Progenitor cell of endocrine pancreas (in vitro differentiated cells): ENCODE measurements around the gene STAT5A. TPM values are rescaled to one million over a fixed set of nuclear protein-coding genes. Genes with fewer than 3 reads are reported as not detected.
"Not testable (repeated sequence)": the region's sequence is repeated elsewhere in the genome, so short reads cannot be mapped to it uniquely, and the experiment has no call there.

ENCODE experiments used
- DNase-seq: peaks from one replicate; pipeline ENCODE4 v3.0.0; 2021; ENCODE audit warnings: low spot score; ENCODE audit not compliant: unreplicated experiment
- H3K27ac Mint-ChIP-seq: 2 replicates; pipeline ENCODE4 v1.8.0; 2021; ENCODE audit warnings: mild to moderate bottlenecking, moderate library complexity, mixed read lengths
- H3K27me3 Mint-ChIP-seq: 2 replicates; pipeline ENCODE4 v1.8.0; 2021; ENCODE audit warnings: mixed read lengths
- H3K36me3 Mint-ChIP-seq: 2 replicates; pipeline ENCODE4 v1.8.0; 2022; ENCODE audit warnings: mixed read lengths; ENCODE audit not compliant: insufficient read depth
- H3K4me1 Mint-ChIP-seq: 2 replicates; pipeline ENCODE4 v1.8.0; 2021; ENCODE audit warnings: low read depth, mixed read lengths
- H3K4me3 Mint-ChIP-seq: 2 replicates; pipeline ENCODE4 v1.8.0; 2021; ENCODE audit warnings: low read depth, mild to moderate bottlenecking, moderate library complexity, mixed read lengths
- H3K9me3 Mint-ChIP-seq: 2 replicates; pipeline ENCODE4 v1.8.0; 2021; ENCODE audit warnings: low read depth, mixed read lengths
- total RNA-seq: library from RNA; stranded (reverse); gene quantifications from 2 replicates; pipeline ENCODE4 v1.2.1, GENCODE V29; 2021
- TF ChIP-seq, protein P1 (sequence below): fragments of 200-600 bp; sonication (generic); IDR thresholded peaks from one replicate; pipeline ENCODE4 v1.5.0; 2021; ENCODE audit warnings: antibody characterized with exemption, mild to moderate bottlenecking; ENCODE audit not compliant: unreplicated experiment

The STAT5A gene
- total RNA-seq, 1 donor from 2014 or later, result 0.74 TPM

DNA sequence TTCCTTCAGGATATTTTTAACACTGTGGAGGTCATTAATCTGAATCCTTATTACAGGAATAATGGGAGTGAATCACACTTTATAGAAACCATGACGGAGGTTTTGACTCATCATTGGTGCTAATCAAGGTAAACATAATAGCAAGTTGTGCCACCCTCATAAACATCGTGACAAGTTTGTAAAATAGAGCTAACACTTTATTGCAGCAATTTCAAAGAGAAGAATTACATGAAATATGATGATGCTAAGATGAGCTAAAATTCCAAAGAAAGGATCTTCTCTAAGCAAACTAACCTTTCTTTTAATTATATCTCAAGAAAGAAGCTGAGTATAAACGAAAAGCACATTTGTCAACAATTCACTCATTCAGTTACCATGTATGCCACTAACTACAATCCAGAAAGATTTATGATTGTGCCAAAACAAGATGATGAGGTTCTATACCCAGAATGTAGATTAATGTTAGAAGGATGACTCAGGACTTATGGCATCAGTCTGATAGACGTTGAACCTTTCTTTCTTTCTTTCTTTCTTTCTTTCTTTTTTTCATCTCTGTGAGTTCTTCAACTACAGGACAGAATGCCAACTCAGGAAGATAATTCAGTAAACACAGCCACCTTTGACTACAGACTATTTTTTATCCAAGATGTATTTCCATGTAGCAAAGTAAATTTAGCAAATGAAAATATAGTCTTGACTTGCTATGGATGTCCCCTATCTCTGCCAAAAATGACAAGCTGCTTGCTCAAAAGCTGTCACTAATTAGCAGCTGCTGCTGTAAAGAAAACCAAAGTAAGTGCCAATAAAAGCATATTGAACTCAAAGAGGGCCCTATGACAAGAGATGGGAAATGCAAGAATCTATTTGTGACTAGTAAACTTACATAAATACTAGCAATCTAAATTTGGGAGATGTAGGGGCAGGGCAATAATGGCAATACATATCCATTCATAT lies 35.4 kb upstream of the STAT5A start:
- H3K27me3 Mint-ChIP-seq, result no peaks in the 10 kb centered on the region
- no peak for DNase-seq
- TF ChIP-seq, protein P1, sequence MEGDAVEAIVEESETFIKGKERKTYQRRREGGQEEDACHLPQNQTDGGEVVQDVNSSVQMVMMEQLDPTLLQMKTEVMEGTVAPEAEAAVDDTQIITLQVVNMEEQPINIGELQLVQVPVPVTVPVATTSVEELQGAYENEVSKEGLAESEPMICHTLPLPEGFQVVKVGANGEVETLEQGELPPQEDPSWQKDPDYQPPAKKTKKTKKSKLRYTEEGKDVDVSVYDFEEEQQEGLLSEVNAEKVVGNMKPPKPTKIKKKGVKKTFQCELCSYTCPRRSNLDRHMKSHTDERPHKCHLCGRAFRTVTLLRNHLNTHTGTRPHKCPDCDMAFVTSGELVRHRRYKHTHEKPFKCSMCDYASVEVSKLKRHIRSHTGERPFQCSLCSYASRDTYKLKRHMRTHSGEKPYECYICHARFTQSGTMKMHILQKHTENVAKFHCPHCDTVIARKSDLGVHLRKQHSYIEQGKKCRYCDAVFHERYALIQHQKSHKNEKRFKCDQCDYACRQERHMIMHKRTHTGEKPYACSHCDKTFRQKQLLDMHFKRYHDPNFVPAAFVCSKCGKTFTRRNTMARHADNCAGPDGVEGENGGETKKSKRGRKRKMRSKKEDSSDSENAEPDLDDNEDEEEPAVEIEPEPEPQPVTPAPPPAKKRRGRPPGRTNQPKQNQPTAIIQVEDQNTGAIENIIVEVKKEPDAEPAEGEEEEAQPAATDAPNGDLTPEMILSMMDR, result no peak
- H3K36me3 Mint-ChIP-seq, result no peaks in the 10 kb centered on the region
- no peak overlapping the region for H3K4me3 Mint-ChIP-seq
- no peaks in the 10 kb centered on the region for H3K9me3 Mint-ChIP-seq
- peaks cover 9% of the 10 kb centered on the region for H3K4me1 Mint-ChIP-seq
- no peak overlapping the region for H3K27ac Mint-ChIP-seq

DNA sequence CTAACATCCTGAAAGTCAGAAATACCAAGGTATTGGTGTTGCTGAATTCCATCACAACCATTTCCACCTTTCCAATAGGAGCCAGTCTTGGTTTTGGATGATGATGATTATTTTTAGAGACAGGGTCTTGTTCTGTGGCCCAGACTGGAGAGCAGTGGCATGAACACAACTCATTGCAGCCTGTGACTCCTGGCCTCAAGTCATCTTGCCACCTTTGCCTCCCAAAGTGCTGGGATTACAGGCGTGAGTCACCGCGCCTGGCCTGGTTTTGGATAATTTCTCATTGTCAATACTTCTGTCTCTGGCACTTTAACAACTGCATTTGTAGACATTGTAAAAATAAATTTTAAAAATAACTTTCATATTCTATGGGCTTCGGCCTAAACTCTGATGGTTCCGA lies 34.7 kb upstream of the STAT5A start:
- TF ChIP-seq, protein P1, result no peak
- peaks cover 7% of the 10 kb centered on the region for H3K4me1 Mint-ChIP-seq
- H3K27ac Mint-ChIP-seq, result no peak overlapping the region
- H3K4me3 Mint-ChIP-seq, result no peak overlapping the region
- H3K9me3 Mint-ChIP-seq, result no peaks in the 10 kb centered on the region
- DNase-seq, result no peak
- H3K27me3 Mint-ChIP-seq, result no peaks in the 10 kb centered on the region
- no peaks in the 10 kb centered on the region for H3K36me3 Mint-ChIP-seq

DNA sequence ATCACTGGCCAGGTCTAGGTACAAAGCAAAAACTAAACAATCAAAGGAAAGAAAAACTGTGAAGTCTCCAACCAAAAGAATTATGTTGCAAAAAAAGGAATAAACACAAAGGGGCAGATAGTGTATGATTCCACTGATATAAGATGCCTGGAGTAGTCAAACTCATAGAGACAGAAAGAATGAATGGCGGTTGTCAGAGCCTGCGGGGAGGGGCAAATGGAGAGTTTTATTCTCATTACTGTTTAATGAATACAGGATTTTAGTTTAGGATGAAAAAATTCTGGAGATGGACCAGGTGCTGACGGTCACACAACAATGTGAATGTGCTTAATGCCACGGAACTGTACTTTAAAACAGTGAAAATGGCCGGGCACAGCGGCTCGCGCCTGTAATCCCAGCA lies 32.9 kb upstream of the STAT5A start:
- no peak for DNase-seq
- no peak overlapping the region for H3K27ac Mint-ChIP-seq
- no peaks in the 10 kb centered on the region for H3K36me3 Mint-ChIP-seq
- no peaks in the 10 kb centered on the region for H3K9me3 Mint-ChIP-seq
- TF ChIP-seq, protein P1, result no peak
- no peak overlapping the region for H3K4me3 Mint-ChIP-seq
- H3K27me3 Mint-ChIP-seq, result no peaks in the 10 kb centered on the region
- peaks cover 6% of the 10 kb centered on the region for H3K4me1 Mint-ChIP-seq

DNA sequence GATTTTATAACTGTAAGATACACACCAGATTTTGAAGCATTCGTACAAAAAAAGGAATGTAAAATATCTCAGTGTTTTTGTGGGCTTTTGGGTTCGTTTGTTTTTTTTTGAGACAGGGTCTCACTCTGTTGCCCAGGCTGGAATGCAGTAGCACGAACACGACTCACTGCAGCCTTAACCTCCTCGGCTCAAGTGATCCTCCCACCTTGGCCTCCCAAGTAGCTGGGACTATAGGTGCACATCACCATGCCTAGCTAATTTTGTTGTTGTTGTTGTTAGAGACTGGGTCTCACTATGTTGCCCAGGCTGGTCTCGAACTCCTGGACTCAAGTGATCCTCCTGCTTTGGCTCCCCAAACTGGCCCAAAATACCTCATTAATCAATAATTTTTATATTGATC lies 28.0 kb upstream of the STAT5A start:
- Mint-ChIP-seq H3K4me1 (peaks cover 1% of the 10 kb centered on the region), H3K36me3 (peaks cover 1% of the 10 kb centered on the region), H3K27ac (no peak overlapping the region), H3K27me3 (no peaks in the 10 kb centered on the region), H3K4me3 (no peak overlapping the region), H3K9me3 (no peaks in the 10 kb centered on the region)
- TF ChIP-seq, protein P1, result no peak
- no peak for DNase-seq

DNA sequence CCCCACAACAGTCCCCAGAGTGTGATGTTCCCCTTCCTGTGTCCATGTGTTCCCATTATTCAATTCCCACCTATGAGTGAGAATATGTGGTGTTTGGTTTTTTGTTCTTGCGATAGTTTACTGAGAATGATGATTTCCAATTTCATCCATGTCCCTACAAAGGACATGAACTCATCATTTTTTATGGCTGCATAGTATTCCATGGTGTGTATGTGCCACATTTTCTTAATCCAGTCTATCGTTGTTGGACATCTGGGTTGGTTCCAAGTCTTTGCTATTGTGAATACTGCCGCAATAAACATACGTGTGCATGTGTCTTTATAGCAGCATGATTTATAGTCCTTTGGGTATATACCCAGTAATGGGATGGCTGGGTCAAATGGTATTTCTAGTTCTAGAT lies 23.9 kb upstream of the STAT5A start:
- not testable (repeated sequence) for H3K9me3 Mint-ChIP-seq, H3K27me3 Mint-ChIP-seq, DNase-seq, H3K27ac Mint-ChIP-seq, H3K4me3 Mint-ChIP-seq, H3K4me1 Mint-ChIP-seq, H3K36me3 Mint-ChIP-seq

DNA sequence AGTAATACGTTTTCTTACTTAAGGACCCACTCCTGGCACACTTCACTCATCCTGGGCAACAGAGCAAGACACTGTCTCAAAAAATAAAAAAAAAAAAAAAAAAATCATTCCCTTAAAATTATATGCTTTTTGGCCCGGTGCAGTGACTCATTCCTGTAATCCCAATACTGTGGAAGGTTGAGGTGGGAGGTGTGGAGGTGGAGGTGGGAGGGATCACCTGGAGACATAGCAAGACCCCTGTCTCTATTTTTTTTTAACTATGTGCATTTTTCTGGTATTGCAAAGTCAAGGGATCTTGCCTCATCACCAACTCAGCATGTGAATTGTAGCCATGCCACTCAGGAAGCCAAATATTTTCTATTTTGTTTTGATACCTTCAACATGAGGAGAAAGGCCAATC lies 21.8 kb upstream of the STAT5A start:
- Mint-ChIP-seq H3K9me3 (no peaks in the 10 kb centered on the region), H3K36me3 (peaks cover 1% of the 10 kb centered on the region), H3K27ac (no peak overlapping the region), H3K4me3 (no peak overlapping the region), H3K4me1 (no peaks in the 10 kb centered on the region), H3K27me3 (no peaks in the 10 kb centered on the region)
- TF ChIP-seq, protein P1, result no peak
- no peak for DNase-seq
